GM18517 (cell line): ENCODE results near the gene TYROBP.
"Not testable (repeated sequence)": the region's sequence is repeated elsewhere in the genome, so short reads cannot be mapped to it uniquely, and the experiment has no call there.

Experiments used
- ATAC-seq: cut with Tn5 transposase; IDR thresholded peaks from one replicate; pipeline ENCODE4 v1.9.1; 2021; ENCODE audit warnings: mild to moderate bottlenecking, moderate library complexity; ENCODE audit not compliant: unreplicated experiment

Gene TYROBP

GRCh38 chr19:35874392-35874930 lies 33.6 kb downstream of the TYROBP start:
- ATAC-seq, result no peak

- ATAC-seq, result no peak
These were observed 35.9 kb downstream of the TYROBP start for GRCh38 chr19:35872180-35872579.

- ATAC-seq, result no peak
These were observed 36.5 kb downstream of the TYROBP start for GRCh38 chr19:35871611-35872010.

- ATAC-seq, result no peak
These were observed 37.3 kb downstream of the TYROBP start for GRCh38 chr19:35870798-35871197.

- not testable (repeated sequence) for ATAC-seq
These were observed 37.9 kb downstream of the TYROBP start for GRCh38 chr19:35870124-35870736.

GRCh38 chr19:35869327-35870123 lies 38.6 kb downstream of the TYROBP start:
- ATAC-seq, result peak; percentile 63

- no peak for ATAC-seq
These were observed 39.2 kb downstream of the TYROBP start for GRCh38 chr19:35868823-35869326.

- ATAC-seq, result no peak
These were observed 39.8 kb downstream of the TYROBP start, which contains the start of gene APLP1 for GRCh38 chr19:35868172-35868822. Gene APLP1, plus strand, starts transcription at chr19:35868574. Its CDS starts 63 bp downstream, at chr19:35868637.

GRCh38 chr19:35863018-35863417 lies 45.1 kb downstream of the TYROBP start:
- no peak for ATAC-seq

GRCh38 chr19:35862528-35862927 lies 45.6 kb downstream of the TYROBP start:
- ATAC-seq, result no peak

- ATAC-seq, result no peak
These were observed 46.4 kb downstream of the TYROBP start for GRCh38 chr19:35861640-35862160.

- no peak for ATAC-seq
These were observed 47.1 kb downstream of the TYROBP start for GRCh38 chr19:35860818-35861639.

GRCh38 chr19:35860436-35860817 lies 47.7 kb downstream of the TYROBP start:
- ATAC-seq, result no peak

GRCh38 chr19:35859414-35859813 lies 48.7 kb downstream of the TYROBP start:
- no peak for ATAC-seq

- no peak for ATAC-seq
These were observed 49.8 kb downstream of the TYROBP start for GRCh38 chr19:35858311-35858710.

GRCh38 chr19:35856546-35857149 lies 51.4 kb downstream of the TYROBP start, which contains the start of gene KIRREL2:
Gene KIRREL2, plus strand, starts transcription at chr19:35856911. Its CDS starts 209 bp downstream, at chr19:35857120.
- no peak for ATAC-seq
